Colonic mucosa (tissue), 4 donors: ENCODE results near the gene WDR48. TPM values are rescaled to one million over a fixed set of nuclear protein-coding genes. Genes with fewer than 3 reads are reported as not detected.

Experiments
- DNase-seq: peaks from one replicate; pipeline ENCODE4 v3.0.0-alpha.2; 2020
- H3K27ac ChIP-seq: fragments of 200-600 bp; one replicate; pipeline ENCODE4 v1.8.0; 2021
- H3K27me3 ChIP-seq: fragments of 200-600 bp; one replicate; pipeline ENCODE4 v1.8.0; 2021
- H3K36me3 ChIP-seq: fragments of 200-600 bp; one replicate; pipeline ENCODE4 v1.8.0; 2021
- H3K4me1 ChIP-seq: fragments of 200-600 bp; one replicate; pipeline ENCODE4 v1.8.0; 2021; ENCODE audit warnings: mild to moderate bottlenecking
- H3K4me3 ChIP-seq: fragments of 200-600 bp; one replicate; pipeline ENCODE4 v1.8.0; 2021
- H3K9ac ChIP-seq, 2 donors: one replicate each; pipeline ENCODE4 v1.7.0; 2013; ENCODE audit warnings: control low read depth in 2 of 2, low read depth in 2 of 2, low read length in 2 of 2
- H3K9me3 ChIP-seq: fragments of 200-600 bp; one replicate; pipeline ENCODE4 v1.8.0; 2021
- intact Hi-C: fragments of 100-400 bp; cut with DNase I; formaldehyde crosslinking; loops from one replicate; pipeline ENCODE4 v1.14.1; 2022
- total RNA-seq, 2 donors: library from RNA; stranded (reverse); fragmentation: NEBNext Ultra II Directional in 1 of 2; extraction: Animal tissue kit (Norgen Biotek cat#: 25700) in 1 of 2; gene quantifications; one replicate each; pipeline ENCODE4 v1.2.1, GENCODE V29; 2021
- TF ChIP-seq, protein P1 (sequence below): fragments of 200-600 bp; IDR thresholded peaks from one replicate; pipeline ENCODE4 v1.8.0; 2022; ENCODE audit warnings: antibody characterized with exemption, mild to moderate bottlenecking
- donor health status: healthy.
- donor health status: DM: no; HTN: no; CAD: no.
- donor health status: DM: no; HTN: no; CAD: no.

WDR48 gene
- total RNA-seq, 2 donors from 2014 or later: 26.1 to 51.2 TPM

DNA sequence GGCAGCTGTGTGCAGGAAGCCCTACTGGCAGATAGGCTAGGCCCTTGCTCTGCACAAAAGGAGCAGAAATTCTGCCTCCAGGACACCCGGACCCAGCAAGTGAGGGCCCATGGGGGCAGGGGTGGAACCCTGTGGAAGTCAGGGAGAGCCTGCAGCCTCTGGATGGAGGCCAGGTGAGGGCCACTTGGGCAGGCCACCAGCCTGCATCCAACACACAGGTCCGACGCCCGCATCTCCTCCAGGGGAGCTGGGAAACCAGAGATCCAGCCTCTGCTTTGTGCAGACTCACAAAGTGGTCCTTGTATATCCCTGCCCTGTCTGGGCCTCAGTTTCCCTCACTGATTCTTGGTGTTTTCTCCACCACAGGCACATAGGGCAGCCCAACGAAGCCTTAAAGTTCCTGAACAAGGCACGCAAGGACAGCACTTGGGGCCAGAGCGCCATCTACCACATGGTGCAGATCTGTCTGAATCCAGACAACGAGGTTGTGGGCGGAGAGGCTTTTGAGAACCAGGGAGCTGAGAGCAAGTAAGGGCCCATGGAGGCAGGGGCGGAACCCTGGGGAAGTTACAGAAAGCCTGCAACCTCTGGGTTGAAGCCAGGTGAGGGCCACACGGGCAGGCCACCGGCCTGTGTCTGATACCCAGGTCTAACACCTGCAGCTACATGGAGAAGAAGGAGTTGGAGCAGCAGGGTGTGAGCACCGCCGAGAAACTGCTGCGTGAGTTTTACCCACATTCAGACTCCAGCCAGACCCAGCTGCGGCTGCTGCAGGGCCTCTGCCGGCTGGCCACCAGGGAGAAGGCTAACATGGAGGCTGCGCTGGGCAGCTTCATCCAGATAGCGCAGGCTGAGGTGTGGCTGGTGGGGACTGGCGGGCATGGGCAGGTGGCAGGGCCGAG is 85.0 kb downstream of the WDR48 start:
- Histone ChIP-seq H3K4me1 (peaks cover 12% of the 10 kb centered on the region), H3K9ac (no peak overlapping the region), H3K27ac (no peak overlapping the region), H3K36me3 (no peaks in the 10 kb centered on the region), H3K27me3 (no peaks in the 10 kb centered on the region), H3K4me3 (no peak overlapping the region), H3K9me3 (no peaks in the 10 kb centered on the region)
- intact Hi-C loops: no loop called here
- TF ChIP-seq, protein P1, sequence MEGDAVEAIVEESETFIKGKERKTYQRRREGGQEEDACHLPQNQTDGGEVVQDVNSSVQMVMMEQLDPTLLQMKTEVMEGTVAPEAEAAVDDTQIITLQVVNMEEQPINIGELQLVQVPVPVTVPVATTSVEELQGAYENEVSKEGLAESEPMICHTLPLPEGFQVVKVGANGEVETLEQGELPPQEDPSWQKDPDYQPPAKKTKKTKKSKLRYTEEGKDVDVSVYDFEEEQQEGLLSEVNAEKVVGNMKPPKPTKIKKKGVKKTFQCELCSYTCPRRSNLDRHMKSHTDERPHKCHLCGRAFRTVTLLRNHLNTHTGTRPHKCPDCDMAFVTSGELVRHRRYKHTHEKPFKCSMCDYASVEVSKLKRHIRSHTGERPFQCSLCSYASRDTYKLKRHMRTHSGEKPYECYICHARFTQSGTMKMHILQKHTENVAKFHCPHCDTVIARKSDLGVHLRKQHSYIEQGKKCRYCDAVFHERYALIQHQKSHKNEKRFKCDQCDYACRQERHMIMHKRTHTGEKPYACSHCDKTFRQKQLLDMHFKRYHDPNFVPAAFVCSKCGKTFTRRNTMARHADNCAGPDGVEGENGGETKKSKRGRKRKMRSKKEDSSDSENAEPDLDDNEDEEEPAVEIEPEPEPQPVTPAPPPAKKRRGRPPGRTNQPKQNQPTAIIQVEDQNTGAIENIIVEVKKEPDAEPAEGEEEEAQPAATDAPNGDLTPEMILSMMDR: no peak
- no peak for DNase-seq

GRCh38 chr3:39137435-39137936 is 85.7 kb downstream of the WDR48 start:
- peaks cover 3% of the 10 kb centered on the region for H3K36me3 ChIP-seq
- H3K27ac ChIP-seq: no peak overlapping the region
- intact Hi-C loops: no loop called here
- TF ChIP-seq, protein P1: no peak
- no peaks in the 10 kb centered on the region for H3K27me3 ChIP-seq
- H3K4me1 ChIP-seq: peaks cover 19% of the 10 kb centered on the region
- no peak overlapping the region for H3K9ac ChIP-seq
- no peak overlapping the region for H3K4me3 ChIP-seq
- DNase-seq: no peak
- H3K9me3 ChIP-seq: no peaks in the 10 kb centered on the region

DNA sequence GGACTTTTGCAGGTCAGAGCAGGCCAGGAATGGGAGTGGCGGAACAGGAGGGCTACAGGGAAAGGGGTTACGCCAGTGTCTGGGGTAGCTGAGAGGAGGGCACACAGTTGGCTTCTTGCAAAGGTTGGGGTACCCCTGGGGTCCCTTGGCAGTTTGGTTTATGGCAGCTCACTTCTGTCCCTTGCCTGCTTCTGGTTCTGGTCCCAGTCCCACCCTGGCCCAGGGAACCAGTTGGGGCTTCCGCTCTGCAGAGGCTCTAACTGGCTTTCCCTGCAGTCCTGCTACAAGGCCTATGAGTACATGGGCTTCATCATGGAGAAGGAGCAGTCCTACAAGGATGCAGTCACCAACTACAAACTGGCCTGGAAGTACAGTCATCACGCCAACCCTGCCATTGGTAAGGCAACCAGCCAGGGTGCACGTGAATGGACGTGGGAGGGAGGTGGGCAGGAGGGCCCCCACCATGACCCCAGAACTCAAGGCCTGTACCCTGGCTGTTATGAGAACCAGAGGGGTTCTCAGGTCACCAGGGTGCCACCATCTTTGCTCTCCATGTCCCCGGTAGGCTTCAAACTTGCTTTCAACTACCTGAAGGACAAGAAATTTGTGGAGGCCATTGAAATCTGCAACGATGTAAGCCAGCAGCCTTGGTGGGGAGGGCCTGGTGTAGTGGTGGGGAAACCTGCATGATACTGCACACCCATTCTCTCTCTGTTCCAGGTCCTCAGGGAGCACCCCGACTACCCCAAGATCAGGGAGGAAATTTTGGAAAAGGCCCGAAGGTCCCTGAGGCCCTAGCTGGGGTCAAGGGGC is 86.4 kb downstream of the WDR48 start:
- Histone ChIP-seq H3K27ac (no peak overlapping the region), H3K4me3 (no peak overlapping the region), H3K4me1 (peaks cover 21% of the 10 kb centered on the region), H3K36me3 (peaks cover 11% of the 10 kb centered on the region), H3K27me3 (no peaks in the 10 kb centered on the region), H3K9ac (no peak overlapping the region), H3K9me3 (no peaks in the 10 kb centered on the region)
- intact Hi-C loops: no loop called here
- no peak for DNase-seq
- TF ChIP-seq, protein P1: no peak

DNA sequence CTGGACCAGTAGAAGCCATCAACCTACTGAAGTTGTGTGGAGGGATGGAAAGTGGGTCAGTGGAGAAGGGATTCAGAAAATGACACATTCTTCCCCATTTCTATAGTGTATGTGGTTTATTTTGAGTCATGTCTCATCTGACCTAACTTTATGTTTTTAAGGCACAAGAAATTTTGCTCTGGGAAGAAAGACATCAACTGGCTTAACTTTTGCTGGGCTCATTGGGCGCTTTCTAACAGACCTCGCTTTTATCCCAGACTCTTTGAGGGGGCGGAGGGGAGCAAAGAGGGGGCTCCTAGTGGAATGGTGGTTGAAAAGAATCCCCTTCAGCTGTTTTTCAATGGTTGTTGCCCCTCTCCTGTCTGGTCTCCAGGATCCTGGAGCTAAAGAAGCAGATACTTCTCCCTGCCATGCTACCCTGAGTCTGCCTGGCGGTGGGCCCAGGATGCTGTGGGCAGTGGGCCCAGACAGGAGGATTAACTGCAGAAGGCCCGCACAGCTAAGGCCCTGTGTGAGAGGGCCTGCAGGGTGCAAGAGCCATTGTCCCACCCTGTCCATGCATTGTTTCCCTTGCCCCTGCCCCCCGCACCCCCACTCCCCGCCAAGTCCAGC is 87.1 kb downstream of the WDR48 start:
- DNase-seq: no peak
- no peak overlapping the region for H3K4me3 ChIP-seq
- no peak overlapping the region for H3K9ac ChIP-seq
- H3K36me3 ChIP-seq: peaks cover 16% of the 10 kb centered on the region
- peaks cover 21% of the 10 kb centered on the region for H3K4me1 ChIP-seq
- intact Hi-C loops: no loop called here
- TF ChIP-seq, protein P1: no peak
- H3K27ac ChIP-seq: no peak overlapping the region
- no peaks in the 10 kb centered on the region for H3K27me3 ChIP-seq
- no peaks in the 10 kb centered on the region for H3K9me3 ChIP-seq

DNA sequence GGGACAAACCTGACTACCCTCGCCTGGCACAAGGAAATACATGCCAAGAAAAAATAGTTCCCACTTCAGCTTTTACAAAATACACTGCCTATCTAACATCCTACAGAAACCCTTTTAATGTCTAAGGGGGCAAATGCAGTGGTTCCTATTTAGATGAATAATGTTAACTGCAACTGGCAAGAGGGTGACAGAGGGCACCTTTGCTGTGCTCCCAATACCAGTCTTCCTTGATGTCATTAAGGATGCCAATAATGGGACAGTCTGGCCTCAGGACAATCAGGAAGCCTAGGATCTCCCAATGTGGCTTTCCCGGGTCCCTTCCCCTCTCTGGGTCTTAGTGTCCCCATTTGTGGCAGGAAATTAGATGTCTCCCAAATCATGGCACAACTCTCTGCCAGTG is 87.6 kb downstream of the WDR48 start:
- Histone ChIP-seq H3K9me3 (no peaks in the 10 kb centered on the region), H3K4me3 (no peak overlapping the region), H3K9ac (no peak overlapping the region), H3K27me3 (no peaks in the 10 kb centered on the region), H3K36me3 (peaks cover 21% of the 10 kb centered on the region), H3K27ac (no peak overlapping the region), H3K4me1 (peaks cover 21% of the 10 kb centered on the region)
- intact Hi-C loops: no loop called here
- TF ChIP-seq, protein P1: no peak
- no peak for DNase-seq
